Measurements from ENCODE around the gene MAN1A1.

MAN1A1 gene

DNA sequence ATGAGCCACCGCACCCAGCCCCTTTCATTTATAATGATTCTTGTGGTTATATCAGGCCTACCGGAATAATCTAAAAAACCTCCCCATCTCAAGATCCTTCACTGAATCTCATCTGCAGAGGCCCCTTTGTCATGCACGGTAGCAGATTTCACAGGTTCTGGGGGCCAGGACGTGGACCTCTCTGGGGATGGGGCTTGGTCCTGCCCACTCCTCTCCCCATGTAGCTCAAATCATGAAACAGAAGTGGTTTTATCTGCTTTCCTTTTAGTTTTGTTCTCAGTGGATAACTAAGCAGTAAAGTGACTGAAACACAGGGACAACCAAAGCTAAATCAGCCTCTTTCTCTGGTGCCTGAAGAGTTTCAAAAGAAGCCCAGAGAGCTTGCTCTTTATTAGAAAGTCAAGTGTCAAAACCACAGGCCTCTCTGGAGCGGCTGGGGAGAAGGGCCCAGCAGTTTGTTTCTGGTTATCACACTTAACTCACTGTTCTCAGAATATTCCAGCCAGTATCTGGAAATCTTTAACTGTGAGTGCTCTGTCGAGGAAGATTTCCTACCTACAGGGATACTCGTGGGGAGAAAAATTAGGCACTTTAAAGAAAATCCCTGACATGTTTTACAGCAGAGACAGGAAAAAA lies 210.5 kb downstream of the MAN1A1 start:
- H3K9me3 Mint-ChIP-seq, result no peaks in the 10 kb centered on the region
- H3K27ac Mint-ChIP-seq, result peak overlapping the region; percentile 47 to 87 (median 64)
- H3K4me3 Mint-ChIP-seq, result no peak overlapping the region
- TF ChIP-seq, protein P1, sequence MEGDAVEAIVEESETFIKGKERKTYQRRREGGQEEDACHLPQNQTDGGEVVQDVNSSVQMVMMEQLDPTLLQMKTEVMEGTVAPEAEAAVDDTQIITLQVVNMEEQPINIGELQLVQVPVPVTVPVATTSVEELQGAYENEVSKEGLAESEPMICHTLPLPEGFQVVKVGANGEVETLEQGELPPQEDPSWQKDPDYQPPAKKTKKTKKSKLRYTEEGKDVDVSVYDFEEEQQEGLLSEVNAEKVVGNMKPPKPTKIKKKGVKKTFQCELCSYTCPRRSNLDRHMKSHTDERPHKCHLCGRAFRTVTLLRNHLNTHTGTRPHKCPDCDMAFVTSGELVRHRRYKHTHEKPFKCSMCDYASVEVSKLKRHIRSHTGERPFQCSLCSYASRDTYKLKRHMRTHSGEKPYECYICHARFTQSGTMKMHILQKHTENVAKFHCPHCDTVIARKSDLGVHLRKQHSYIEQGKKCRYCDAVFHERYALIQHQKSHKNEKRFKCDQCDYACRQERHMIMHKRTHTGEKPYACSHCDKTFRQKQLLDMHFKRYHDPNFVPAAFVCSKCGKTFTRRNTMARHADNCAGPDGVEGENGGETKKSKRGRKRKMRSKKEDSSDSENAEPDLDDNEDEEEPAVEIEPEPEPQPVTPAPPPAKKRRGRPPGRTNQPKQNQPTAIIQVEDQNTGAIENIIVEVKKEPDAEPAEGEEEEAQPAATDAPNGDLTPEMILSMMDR (IDR thresholded peaks at IDR 0.05; ENCODE audit: unreplicated experiment in 3 of 3), result no peak
- H3K27me3 Mint-ChIP-seq (ENCODE audit: low read depth), result peaks cover 5% of the 10 kb centered on the region
- peaks cover 24% of the 10 kb centered on the region for H3K4me1 Mint-ChIP-seq
- H3K36me3 Mint-ChIP-seq (ENCODE audit: low read depth), result no peaks in the 10 kb centered on the region

DNA sequence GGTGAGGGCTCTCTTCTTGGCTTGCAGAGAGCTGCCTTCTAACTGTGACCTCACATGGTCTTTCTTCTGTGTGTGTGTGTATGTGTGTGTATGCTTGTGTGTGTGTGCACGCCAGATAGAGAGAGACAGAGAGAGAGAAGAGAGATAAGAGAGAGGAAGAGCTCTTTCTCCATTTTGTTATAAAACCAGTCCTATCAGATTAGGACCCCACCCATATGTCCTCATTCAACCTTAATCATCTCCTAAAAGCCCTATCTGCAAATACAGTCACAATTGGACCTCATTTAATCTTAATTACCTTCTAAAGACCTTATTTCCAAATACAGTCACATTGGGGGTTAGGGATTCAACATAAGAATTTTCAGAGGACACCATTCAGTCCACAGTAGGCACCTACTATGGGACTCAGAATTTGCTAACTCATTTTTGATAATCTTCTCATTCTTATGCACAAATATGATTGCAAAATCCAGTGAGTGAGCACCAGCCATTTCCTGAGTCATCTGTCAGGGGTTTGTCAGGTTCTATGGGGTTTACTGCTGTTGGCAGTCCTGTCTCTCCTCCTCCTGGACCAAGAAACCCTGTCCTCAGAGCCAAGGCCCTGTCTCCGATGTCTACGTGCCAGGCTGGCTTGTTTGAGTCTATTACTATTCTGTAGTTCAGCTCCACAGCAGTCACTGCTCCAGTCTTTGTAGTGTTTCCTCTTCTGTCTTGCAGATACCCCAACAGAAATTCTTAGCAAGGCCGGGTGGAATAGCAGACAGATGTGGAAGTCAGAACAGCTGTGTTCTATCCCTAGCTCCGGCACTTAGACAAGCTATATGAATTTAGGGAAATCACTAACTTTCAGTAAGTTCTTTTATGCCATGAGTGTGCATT lies 212.1 kb downstream of the MAN1A1 start:
- Mint-ChIP-seq H3K27ac (peak overlapping the region in 2 of 3 experiments; percentile 16 to 28), H3K27me3 (ENCODE audit: low read depth) (peaks cover 5% of the 10 kb centered on the region), H3K4me3 (no peak overlapping the region), H3K4me1 (peaks cover 27% of the 10 kb centered on the region), H3K9me3 (no peaks in the 10 kb centered on the region), H3K36me3 (ENCODE audit: low read depth) (no peaks in the 10 kb centered on the region)
- TF ChIP-seq, protein P1 (IDR thresholded peaks at IDR 0.05; ENCODE audit: unreplicated experiment in 3 of 3), result no peak

DNA sequence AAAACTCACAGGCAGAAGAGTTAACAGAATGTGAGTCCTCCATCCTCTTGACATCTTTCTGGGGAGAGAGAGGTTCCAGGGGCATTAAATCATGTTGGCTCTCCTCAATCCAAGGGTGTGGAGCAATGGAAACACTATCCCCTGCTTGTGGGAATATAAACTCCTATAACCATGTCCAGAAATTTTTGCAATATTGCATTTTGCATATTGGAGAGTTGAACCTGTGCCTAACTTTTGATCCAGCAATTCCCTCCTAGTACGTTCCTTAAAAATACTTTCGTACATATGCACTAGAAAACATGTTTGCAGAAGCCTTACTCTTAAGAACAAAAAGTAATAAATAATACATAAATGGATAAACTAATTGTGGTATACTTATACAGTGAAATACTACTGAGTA lies 214.8 kb downstream of the MAN1A1 start:
- no peaks in the 10 kb centered on the region for H3K9me3 Mint-ChIP-seq
- peaks cover 24% of the 10 kb centered on the region for H3K4me1 Mint-ChIP-seq
- H3K27ac Mint-ChIP-seq, result no peak overlapping the region
- no peaks in the 10 kb centered on the region for H3K36me3 Mint-ChIP-seq (ENCODE audit: low read depth)
- no peak overlapping the region for H3K4me3 Mint-ChIP-seq
- peaks cover 1% of the 10 kb centered on the region for H3K27me3 Mint-ChIP-seq (ENCODE audit: low read depth)
- TF ChIP-seq, protein P1 (IDR thresholded peaks at IDR 0.05; ENCODE audit: unreplicated experiment in 3 of 3), result no peak

DNA sequence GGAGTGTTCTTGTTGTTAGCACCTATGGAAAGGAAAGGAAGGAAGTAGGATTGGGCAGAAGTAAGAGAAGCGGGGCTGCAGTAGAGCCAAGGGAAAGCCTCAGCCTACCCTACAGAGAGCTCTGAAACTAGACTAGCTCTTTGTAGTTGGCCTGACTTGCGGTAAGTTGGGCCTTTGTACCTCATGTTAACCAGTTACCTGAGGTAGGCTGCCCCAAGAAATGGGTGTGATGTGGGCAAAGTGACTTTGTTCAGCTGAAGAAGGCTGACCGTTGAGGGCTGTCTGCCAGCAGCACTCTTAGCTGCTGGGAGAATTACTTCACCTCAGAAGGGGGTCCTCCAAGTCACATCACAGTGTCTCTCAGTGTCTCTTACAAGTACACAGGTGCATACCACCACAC lies 216.2 kb downstream of the MAN1A1 start:
- peaks cover 8% of the 10 kb centered on the region for H3K27me3 Mint-ChIP-seq (ENCODE audit: low read depth)
- H3K4me3 Mint-ChIP-seq, result no peak overlapping the region
- no peaks in the 10 kb centered on the region for H3K36me3 Mint-ChIP-seq (ENCODE audit: low read depth)
- H3K27ac Mint-ChIP-seq, result no peak overlapping the region
- H3K4me1 Mint-ChIP-seq, result peaks cover 23% of the 10 kb centered on the region
- TF ChIP-seq, protein P1 (IDR thresholded peaks at IDR 0.05; ENCODE audit: unreplicated experiment in 3 of 3), result no peak
- no peaks in the 10 kb centered on the region for H3K9me3 Mint-ChIP-seq

DNA sequence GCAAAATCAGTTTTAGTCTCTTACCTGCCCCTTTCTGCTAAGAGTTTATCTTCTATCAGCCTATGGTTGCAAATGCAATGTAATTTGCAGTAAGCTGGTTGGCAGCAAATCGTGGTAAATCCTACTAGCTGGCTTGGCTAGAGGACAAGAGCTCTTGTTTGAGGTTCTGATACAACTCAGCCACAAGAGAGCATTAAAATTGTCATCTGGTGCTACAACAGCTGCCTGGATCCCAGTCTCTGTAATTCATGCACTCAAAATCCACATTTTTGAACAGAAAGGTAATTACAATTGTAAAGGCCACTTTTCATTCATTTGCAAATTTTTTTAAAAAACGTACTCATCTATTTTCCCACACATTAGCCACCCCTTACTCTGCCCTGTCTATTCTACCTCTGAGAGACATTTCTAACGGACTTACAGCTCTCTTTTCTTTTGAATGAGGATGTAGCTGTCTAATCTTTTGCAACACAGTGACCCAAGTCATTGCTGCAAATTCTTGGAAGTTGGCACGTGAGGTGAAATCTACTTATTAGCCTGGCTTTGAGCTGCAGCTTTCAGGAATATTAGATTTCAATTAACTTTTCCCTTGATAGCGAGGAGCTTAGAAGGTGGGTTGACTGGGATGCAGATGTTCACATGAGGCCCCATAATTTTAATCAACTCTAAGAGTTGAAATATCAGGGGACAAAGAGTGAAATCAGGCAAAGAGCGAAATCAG lies 217.1 kb downstream of the MAN1A1 start:
- H3K36me3 Mint-ChIP-seq (ENCODE audit: low read depth), result no peaks in the 10 kb centered on the region
- H3K4me1 Mint-ChIP-seq, result peaks cover 16% of the 10 kb centered on the region
- peaks cover 8% of the 10 kb centered on the region for H3K27me3 Mint-ChIP-seq (ENCODE audit: low read depth)
- H3K9me3 Mint-ChIP-seq, result no peaks in the 10 kb centered on the region
- no peak overlapping the region for H3K4me3 Mint-ChIP-seq
- TF ChIP-seq, protein P1 (IDR thresholded peaks at IDR 0.05; ENCODE audit: unreplicated experiment in 3 of 3), result no peak
- H3K27ac Mint-ChIP-seq, result no peak overlapping the region
